A673 (cell line): ENCODE data around the gene PCDHA4.
"Not testable (repeated sequence)": the region's sequence is repeated elsewhere in the genome, so short reads cannot be mapped to it uniquely, and the experiment has no call there.

Experiments used
- EZH2 ChIP-seq: fragments of 200-600 bp; sonication (generic); IDR thresholded peaks from 2 replicates; pipeline ENCODE4 v1.6.1; 2017; ENCODE audit warnings: borderline replicate concordance, low read depth, mild to moderate bottlenecking, mixed read lengths, antibody characterized with exemption, low read length; ENCODE audit not compliant: poor library complexity, severe bottlenecking
- TF ChIP-seq, protein P1 (sequence below): fragments of 300-800, 200-600 bp; sonication (generic); conservative IDR thresholded peaks from 2 replicates; pipeline ENCODE4 v1.5.1; 2017; ENCODE audit warnings: low read depth, mild to moderate bottlenecking, antibody characterized with exemption, low read length, moderate library complexity, mixed read lengths

- TF ChIP-seq, protein P1, sequence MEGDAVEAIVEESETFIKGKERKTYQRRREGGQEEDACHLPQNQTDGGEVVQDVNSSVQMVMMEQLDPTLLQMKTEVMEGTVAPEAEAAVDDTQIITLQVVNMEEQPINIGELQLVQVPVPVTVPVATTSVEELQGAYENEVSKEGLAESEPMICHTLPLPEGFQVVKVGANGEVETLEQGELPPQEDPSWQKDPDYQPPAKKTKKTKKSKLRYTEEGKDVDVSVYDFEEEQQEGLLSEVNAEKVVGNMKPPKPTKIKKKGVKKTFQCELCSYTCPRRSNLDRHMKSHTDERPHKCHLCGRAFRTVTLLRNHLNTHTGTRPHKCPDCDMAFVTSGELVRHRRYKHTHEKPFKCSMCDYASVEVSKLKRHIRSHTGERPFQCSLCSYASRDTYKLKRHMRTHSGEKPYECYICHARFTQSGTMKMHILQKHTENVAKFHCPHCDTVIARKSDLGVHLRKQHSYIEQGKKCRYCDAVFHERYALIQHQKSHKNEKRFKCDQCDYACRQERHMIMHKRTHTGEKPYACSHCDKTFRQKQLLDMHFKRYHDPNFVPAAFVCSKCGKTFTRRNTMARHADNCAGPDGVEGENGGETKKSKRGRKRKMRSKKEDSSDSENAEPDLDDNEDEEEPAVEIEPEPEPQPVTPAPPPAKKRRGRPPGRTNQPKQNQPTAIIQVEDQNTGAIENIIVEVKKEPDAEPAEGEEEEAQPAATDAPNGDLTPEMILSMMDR, result not testable (repeated sequence)
- TF ChIP-seq EZH2, result not testable (repeated sequence)
Observed at GRCh38 chr5:140787849-140788504, 18.9 kb upstream of the PCDHA4 start.
